Keratinocyte (primary cell): ENCODE measurements around the gene CRPPA. TPM values are rescaled to one million over a fixed set of nuclear protein-coding genes. Genes with fewer than 3 reads are reported as not detected.

ENCODE experiments used
- DNase-seq: peaks from one replicate; pipeline ENCODE4 v3.0.0-alpha.2; 2011; ENCODE audit warnings: low read depth, missing footprints, low spot score
- FAIRE-seq: peaks from 2 replicates; lab custom pipeline; 2011; peaks lifted over from hg19 to GRCh38; lab: Jason Lieb, UNC
- H2AFZ ChIP-seq: 2 replicates; pipeline ENCODE4 v1.6.0; 2012; ENCODE audit warnings: low read length, control low read depth, inconsistent platforms; ENCODE audit not compliant: control insufficient read depth
- H3K27ac ChIP-seq: 2 replicates; pipeline ENCODE4 v1.5.1; 2011; ENCODE audit warnings: low read length; ENCODE audit not compliant: control insufficient read depth, insufficient read depth
- H3K27me3 ChIP-seq: 3 replicates; pipeline ENCODE4 v1.6.0; 2011; ENCODE audit warnings: low read length; ENCODE audit not compliant: control insufficient read depth, insufficient read depth; ENCODE audit errors: extremely low read depth
- H3K36me3 ChIP-seq, 2 experiments: 2 replicates in 1 of 2; 3 replicates in 1 of 2; pipeline ENCODE4 v1.5.1; 2011; ENCODE audit warnings: low read length in 2 of 2, mild to moderate bottlenecking in 1 of 2; ENCODE audit not compliant: control insufficient read depth in 2 of 2, insufficient read depth in 2 of 2; ENCODE audit errors: extremely low read depth in 1 of 2
- H3K4me1 ChIP-seq: 3 replicates; pipeline ENCODE4 v1.5.1; 2011; ENCODE audit warnings: low read length; ENCODE audit not compliant: control insufficient read depth, insufficient read depth; ENCODE audit errors: extremely low read depth
- H3K4me2 ChIP-seq: 3 replicates; pipeline ENCODE4 v1.6.0; 2011; ENCODE audit warnings: low read depth, low read length; ENCODE audit not compliant: control insufficient read depth, insufficient read depth; ENCODE audit errors: extremely low read depth
- H3K4me3 ChIP-seq, 3 experiments: fragments of 200-600 bp in 1 of 3; sonication (generic) in 1 of 3; 2 replicates in 2 of 3; 3 replicates in 1 of 3; pipeline ENCODE4 v1.5.1; 2011 to 2016; ENCODE audit warnings: low read length in 3 of 3, mild to moderate bottlenecking in 3 of 3, control low read depth in 2 of 3, inconsistent platforms in 1 of 3, low read depth in 1 of 3, mixed read lengths in 1 of 3, mixed run types in 1 of 3, moderate library complexity in 1 of 3; ENCODE audit not compliant: control insufficient read depth in 2 of 3, insufficient read depth in 2 of 3; ENCODE audit errors: extremely low read depth in 1 of 3
- H3K79me2 ChIP-seq: 2 replicates; pipeline ENCODE4 v1.6.0; 2012; ENCODE audit warnings: low read length; ENCODE audit not compliant: control insufficient read depth, insufficient read depth
- H3K9ac ChIP-seq: 3 replicates; pipeline ENCODE4 v1.6.0; 2011; ENCODE audit warnings: low read length; ENCODE audit not compliant: control insufficient read depth, insufficient read depth; ENCODE audit errors: extremely low read depth
- H3K9me1 ChIP-seq: 3 replicates; pipeline ENCODE4 v1.6.0; 2011; ENCODE audit warnings: low read length; ENCODE audit not compliant: control insufficient read depth, insufficient read depth; ENCODE audit errors: extremely low read depth
- H3K9me3 ChIP-seq: 2 replicates; pipeline ENCODE4 v1.5.1; 2012; ENCODE audit warnings: low read depth, low read length; ENCODE audit not compliant: control insufficient read depth
- H4K20me1 ChIP-seq: 3 replicates; pipeline ENCODE4 v1.6.0; 2011; ENCODE audit warnings: low read length; ENCODE audit not compliant: control insufficient read depth, insufficient read depth; ENCODE audit errors: extremely low read depth
- CTCF ChIP-seq, 3 experiments: IDR thresholded peaks in 1 of 3; conservative IDR thresholded peaks in 1 of 3; optimal IDR thresholded peaks in 1 of 3; 2 replicates in 2 of 3; 3 replicates in 1 of 3; pipeline versions ENCODE3 to v1.5.1; 2011; ENCODE audit warnings: low read length in 3 of 3, mild to moderate bottlenecking in 3 of 3, moderate library complexity in 2 of 3, control low read depth in 1 of 3, inconsistent platforms in 1 of 3; ENCODE audit not compliant: insufficient read depth in 2 of 3; ENCODE audit errors: extremely low read depth in 1 of 3
- EZH2 ChIP-seq: IDR thresholded peaks from one replicate; pipeline ENCODE4 v1.6.1; 2012; ENCODE audit warnings: inconsistent platforms, mild to moderate bottlenecking, low read length, moderate library complexity
- dilution Hi-C: fragments of 300-500 bp; cut with MboI; formaldehyde crosslinking; loops from one replicate; pipeline ENCODE4 v1.7.0; 2020; ENCODE audit warnings: low sequenced_read_pairs; ENCODE audit not compliant: extremely low pct_ligation_motif_present
- polyA plus RNA-seq, 5 experiments: library from polyadenylated mRNA; depleted of rRNA in 3 of 5; stranded (reverse) in 3 of 5; stranded (forward) in 1 of 5; unstranded in 1 of 5; fragments of >200 nt; gene quantifications; 1 replicate in 1 of 5; 2 replicates in 3 of 5; 3 replicates in 1 of 5; pipeline versions ENCODE4 v1.2.1 to v1.2.3, GENCODE V29; 2011 to 2012; ENCODE audit warnings: missing spikeins in 2 of 5, low read depth in 1 of 5, low replicate concordance in 1 of 5

CRPPA gene
- polyA plus RNA-seq, 1 donor (not counting 4 experiments of a cell fraction or from before 2014, with no cell fraction given), result 0.51 TPM

- Histone ChIP-seq H3K27ac (no peak overlapping the region), H3K79me2 (no peaks in the 10 kb centered on the region), H3K9me1 (no peaks in the 10 kb centered on the region), H3K27me3 (no peaks in the 10 kb centered on the region), H2AFZ (no peak overlapping the region), H3K9me3 (no peaks in the 10 kb centered on the region), H3K36me3 (no peaks in the 10 kb centered on the region), H4K20me1 (no peaks in the 10 kb centered on the region), H3K4me3 (no peak overlapping the region), H3K9ac (no peak overlapping the region), H3K4me1 (peaks cover 2% of the 10 kb centered on the region), H3K4me2 (no peak overlapping the region)
- dilution Hi-C loops, result no loop called here
- FAIRE-seq, result no peak
- DNase-seq, result no peak
- TF ChIP-seq EZH2 (no peak), CTCF (optimal IDR thresholded peaks at IDR 0.05 in 1 of 3, IDR thresholded peaks at IDR 0.05 in 1 of 3, conservative IDR thresholded peaks at IDR 0.05 in 1 of 3; ENCODE audit: extremely low read depth in 1 of 3, insufficient read depth in 2 of 3, low read length in 3 of 3) (no peak)
These were observed 8.8 kb downstream of the CRPPA start for GRCh38 chr7:16412274-16413254.

- H2AFZ ChIP-seq, result no peak overlapping the region
- TF ChIP-seq CTCF (optimal IDR thresholded peaks at IDR 0.05 in 1 of 3, IDR thresholded peaks at IDR 0.05 in 1 of 3, conservative IDR thresholded peaks at IDR 0.05 in 1 of 3; ENCODE audit: extremely low read depth in 1 of 3, insufficient read depth in 2 of 3, low read length in 3 of 3), result no peak
- no peak for TF ChIP-seq EZH2
- H3K79me2 ChIP-seq, result no peaks in the 10 kb centered on the region
- no peaks in the 10 kb centered on the region for H4K20me1 ChIP-seq
- peaks cover 1% of the 10 kb centered on the region for H3K4me1 ChIP-seq
- no peak overlapping the region for H3K27ac ChIP-seq
- no peaks in the 10 kb centered on the region for H3K27me3 ChIP-seq
- no peaks in the 10 kb centered on the region for H3K9me3 ChIP-seq
- DNase-seq (no peak), FAIRE-seq (no peak)
- no peak overlapping the region for H3K9ac ChIP-seq
- no peaks in the 10 kb centered on the region for H3K9me1 ChIP-seq
- no peak overlapping the region for H3K4me2 ChIP-seq
- dilution Hi-C loops, result no loop called here
- no peak overlapping the region for H3K4me3 ChIP-seq
- no peaks in the 10 kb centered on the region for H3K36me3 ChIP-seq
These were observed 9.9 kb downstream of the CRPPA start for GRCh38 chr7:16411391-16411790.
